NCI-H146 treated with DMSO at 0.1 percent for 48 hours (cell line): ENCODE measurements around the gene HDGFL3.
"Not testable (repeated sequence)": the region's sequence is repeated elsewhere in the genome, so short reads cannot be mapped to it uniquely, and the experiment has no call there.

Experiments
- DNase-seq: peaks from one replicate; lab custom pipeline; 2025; ENCODE audit not compliant: unreplicated experiment; lab: John Stamatoyannopoulos, UW

HDGFL3 gene

DNA sequence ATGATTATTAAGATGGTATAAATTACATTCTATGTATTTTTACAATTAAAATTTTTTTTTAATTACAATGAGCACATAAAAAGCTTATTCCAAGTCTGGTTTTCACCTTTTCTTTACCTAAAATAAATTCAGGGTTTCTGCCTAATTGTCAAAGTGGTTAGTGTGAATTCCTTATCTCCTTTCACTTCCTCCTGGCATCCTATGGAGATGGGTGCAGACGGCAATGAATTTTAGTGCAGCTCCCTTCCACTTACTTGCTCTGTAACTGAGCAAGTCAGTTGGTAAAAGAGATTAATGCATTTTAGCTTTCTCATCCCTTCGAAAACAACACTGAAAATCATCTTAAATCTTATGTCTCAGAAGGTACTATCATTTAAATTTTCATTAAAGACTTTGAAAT, 13.1 kb downstream of the HDGFL3 start:
- no peak for DNase-seq

DNA sequence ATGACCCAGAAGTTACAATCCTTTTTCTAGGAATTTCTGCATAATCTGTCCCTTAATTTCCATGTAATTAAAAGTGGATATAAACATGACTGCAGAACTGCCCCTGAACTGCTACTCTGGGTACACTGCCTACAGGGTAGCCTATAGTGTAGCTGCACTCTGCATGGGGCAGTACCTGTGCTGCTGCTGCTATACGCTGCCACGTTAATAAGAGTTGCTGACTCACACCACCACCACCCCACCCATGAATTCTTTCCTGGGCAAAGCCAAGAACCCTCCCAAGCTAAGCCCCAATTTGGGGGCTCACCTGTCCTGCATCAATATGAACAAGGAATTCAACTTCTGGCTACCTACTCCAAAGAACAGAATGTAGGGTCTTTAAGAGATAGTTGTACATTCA, 13.9 kb downstream of the HDGFL3 start:
- no peak for DNase-seq

DNA sequence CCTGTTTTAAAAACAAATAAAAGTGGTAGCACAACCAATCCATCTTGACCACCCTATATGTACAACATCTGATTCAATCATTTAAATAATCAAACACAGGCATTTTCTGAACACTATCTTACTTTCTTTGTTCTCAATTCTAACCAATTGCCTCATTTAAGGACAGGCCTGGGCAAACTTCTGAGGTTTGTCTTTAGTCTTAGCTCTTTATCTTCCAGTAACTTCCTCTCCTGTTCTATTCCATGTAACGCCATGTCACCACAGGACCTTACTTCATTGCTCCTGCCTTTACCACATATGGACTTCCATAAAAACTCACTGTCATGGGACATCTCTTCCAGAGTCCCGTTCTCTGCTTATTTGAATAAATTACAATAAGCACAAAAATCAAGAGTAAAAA, 14.9 kb downstream of the HDGFL3 start:
- DNase-seq: no peak

DNA sequence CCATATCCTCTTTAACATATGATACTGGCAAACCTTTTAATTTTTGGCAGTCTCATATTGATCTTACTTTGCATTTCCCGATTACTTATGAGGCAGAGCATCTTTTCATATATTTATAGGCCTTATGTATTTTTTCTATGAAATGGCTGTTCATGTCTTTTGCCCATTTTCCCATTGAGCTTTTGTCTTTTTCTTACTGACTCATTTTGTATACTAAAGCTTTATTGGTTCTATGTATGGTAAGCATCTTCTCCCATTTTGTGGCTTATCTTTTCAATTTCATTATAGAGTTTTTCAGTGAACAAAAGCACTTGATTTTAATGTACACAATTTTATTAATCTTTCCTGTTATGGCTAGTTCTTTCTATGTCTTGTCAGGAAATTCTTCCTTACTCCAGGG, 17.2 kb downstream of the HDGFL3 start:
- no peak for DNase-seq

DNA sequence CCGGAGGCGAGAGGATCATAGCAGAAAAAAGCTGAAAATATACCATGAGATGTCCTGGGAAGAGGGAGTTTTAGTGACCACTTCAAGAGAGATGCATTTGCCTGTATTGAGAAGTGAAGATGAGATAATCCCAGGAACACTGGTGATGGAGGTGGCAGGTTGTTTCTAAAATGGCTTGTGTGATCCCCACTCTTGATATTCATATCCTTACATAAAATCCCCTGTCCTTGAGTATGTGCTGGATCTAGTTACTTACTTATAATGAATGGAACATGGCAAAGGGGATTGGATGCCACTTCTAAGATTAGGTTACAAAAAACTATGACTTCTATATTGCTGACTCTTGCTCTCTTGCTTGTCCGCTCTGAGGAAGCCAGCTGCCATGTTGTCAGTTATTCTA, 22.1 kb downstream of the HDGFL3 start:
- DNase-seq: no peak

GRCh38 chr15:83178869-83179325, 28.7 kb downstream of the HDGFL3 start:
- no peak for DNase-seq

GRCh38 chr15:83178390-83178789, 29.2 kb downstream of the HDGFL3 start:
- no peak for DNase-seq

GRCh38 chr15:83174891-83175290, 32.7 kb downstream of the HDGFL3 start:
- DNase-seq: no peak

GRCh38 chr15:83170474-83171165, 37.0 kb downstream of the HDGFL3 start:
- DNase-seq: no peak

DNA sequence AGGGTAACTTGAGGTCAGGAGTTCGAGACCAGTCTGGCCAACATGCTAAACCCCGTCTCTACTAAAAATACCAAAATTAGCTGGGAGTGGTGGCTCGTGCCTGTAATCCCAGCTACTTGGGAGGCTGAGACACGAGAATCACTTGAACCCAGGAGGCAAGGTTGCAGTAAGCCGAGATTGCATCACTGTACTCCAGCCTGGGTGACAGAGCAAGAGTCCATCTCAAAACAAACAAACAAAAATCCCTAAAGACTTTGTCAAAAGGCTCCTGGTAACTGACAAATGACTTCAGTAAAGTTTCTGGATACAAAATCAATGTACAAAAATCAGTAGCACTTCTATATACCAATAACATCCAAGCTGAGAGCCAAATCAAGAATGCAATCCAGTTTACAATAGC, 38.0 kb downstream of the HDGFL3 start:
- DNase-seq: not testable (repeated sequence)

DNA sequence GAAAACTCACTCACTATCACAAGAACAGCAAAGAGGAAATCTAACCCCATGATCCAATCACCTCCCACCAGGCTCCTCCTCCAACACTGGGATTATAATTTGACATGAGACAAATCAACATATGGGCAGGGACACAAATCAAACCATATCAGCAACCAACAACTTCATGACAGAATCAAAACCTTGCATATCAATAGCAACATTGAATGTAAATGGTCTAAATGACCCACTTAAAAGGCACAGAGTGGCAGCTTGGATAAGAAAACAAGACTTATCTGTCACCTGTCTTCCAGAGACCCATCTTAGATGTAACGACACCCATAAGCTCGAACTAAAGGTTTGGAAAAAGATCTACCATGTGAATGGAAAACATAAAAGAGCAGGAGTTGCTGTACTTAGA, 40.8 kb downstream of the HDGFL3 start:
- DNase-seq: no peak

DNA sequence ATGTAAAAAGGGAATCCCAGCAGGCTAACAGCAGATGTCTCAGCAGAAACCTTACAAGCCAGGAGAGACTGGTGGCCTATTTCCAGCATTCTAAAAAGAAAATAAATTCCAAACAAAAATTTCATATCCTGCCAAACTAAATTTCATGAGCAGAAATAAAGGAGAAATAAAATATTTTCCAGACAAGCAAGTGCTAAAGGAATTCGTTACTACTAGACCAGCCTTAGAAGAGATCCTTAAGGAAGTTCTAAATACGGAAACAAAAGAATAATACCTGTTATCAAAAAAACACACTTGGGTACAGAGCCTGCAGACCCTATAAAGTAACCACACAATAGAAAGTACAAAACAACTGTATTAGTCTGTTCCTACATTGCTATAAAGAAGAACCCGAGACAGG, 41.4 kb downstream of the HDGFL3 start:
- DNase-seq: no peak

- no peak for DNase-seq
Observed at GRCh38 chr15:83164771-83165404, 42.7 kb downstream of the HDGFL3 start.

GRCh38 chr15:83164111-83164770, 43.4 kb downstream of the HDGFL3 start:
- no peak for DNase-seq

- DNase-seq: no peak
Observed at GRCh38 chr15:83163032-83163431, 44.6 kb downstream of the HDGFL3 start.

DNA sequence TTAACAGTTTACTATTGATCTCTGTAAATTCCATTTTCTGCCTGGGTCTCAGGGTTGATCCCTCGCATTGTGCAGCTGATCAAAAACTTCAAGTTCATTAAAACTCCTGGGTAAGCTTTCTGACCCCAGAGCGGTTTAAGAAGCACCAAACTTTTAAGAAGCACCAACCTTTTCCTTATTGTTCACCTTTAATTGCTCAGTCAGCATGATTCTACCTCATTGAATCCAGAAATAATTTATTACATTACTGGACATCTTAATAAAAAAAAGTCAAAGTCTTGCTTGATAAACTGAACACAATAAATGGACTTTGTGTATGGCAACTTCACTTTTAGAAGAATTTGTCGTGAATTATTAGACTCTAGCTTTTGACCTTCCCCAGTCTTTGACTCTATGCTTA, 46.9 kb downstream of the HDGFL3 start:
- DNase-seq: no peak

- no peak for DNase-seq
Observed at GRCh38 chr15:83158393-83158792, 49.2 kb downstream of the HDGFL3 start.

GRCh38 chr15:83155942-83156341, 51.7 kb downstream of the HDGFL3 start:
- no peak for DNase-seq

- no peak for DNase-seq
Observed at GRCh38 chr15:83153288-83153687, 54.3 kb downstream of the HDGFL3 start.

DNA sequence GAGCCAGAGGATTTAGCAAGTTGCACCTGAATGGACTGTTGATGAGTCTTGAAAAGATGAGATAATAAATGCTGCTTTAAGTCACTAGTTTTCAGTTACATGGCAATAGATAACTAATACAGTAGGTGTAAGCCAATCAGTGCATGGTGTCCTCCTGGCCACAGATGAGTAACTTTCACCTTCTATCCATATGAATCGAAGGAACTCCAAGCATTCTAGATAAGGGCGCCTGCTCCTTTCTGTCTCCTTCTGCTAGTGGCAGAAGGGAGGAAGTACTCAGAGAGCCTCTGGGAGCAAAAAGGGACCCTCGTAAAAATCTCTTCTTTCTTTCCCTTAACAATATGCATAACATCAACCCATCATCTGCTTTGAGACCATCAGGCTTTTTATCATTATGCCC, 62.9 kb downstream of the HDGFL3 start:
- no peak for DNase-seq

GRCh38 chr15:83142151-83142550, 65.5 kb downstream of the HDGFL3 start:
- DNase-seq: not testable (repeated sequence)

GRCh38 chr15:83132861-83133523, 74.6 kb downstream of the HDGFL3 start:
- DNase-seq: no peak
